Measurements from ENCODE around the gene GRID1. TPM values are rescaled to one million over a fixed set of nuclear protein-coding genes. Genes with fewer than 3 reads are reported as not detected.

GRID1 gene
- polyA plus RNA-seq, 4 donors = 0.27 to 1.1 (median 0.40) TPM; not detected in 1

GRCh38 chr10:86215712-86216111 is 150.9 kb downstream of the GRID1 start:
- 14 to 57% (median 29%) methylated on average over 5 of the region's 5 CpGs for WGBS, 3 donors
- H3K9me3 ChIP-seq (ENCODE audit: control insufficient read depth in 2 of 2, insufficient read depth in 1 of 2, low read depth in 1 of 2, low read length in 1 of 2) = peaks cover 0 to 2% of the 10 kb centered on the region in 2 donors
- H3K27ac ChIP-seq (ENCODE audit: low read depth in 1 of 3, low read length in 2 of 3) = no peak overlapping the region
- DNase-seq (peak in 1 of 2 donors; percentile 27), FAIRE-seq (no peak)
- no peaks in the 10 kb centered on the region for H3K4me1 ChIP-seq (ENCODE audit: control insufficient read depth in 3 of 3, insufficient read depth in 2 of 3, low read depth in 1 of 3, low read length in 2 of 3)
- H3K36me3 ChIP-seq (ENCODE audit: control insufficient read depth in 3 of 3, insufficient read depth in 2 of 3, low read depth in 1 of 3, low read length in 3 of 3) = no peaks in the 10 kb centered on the region
- no peaks in the 10 kb centered on the region for H3K27me3 ChIP-seq (ENCODE audit: control insufficient read depth in 3 of 3, insufficient read depth in 3 of 3, low read length in 3 of 3)
- H3K4me3 ChIP-seq (ENCODE audit: low read depth in 1 of 3, low read length in 3 of 3) = no peak overlapping the region

GRCh38 chr10:86215046-86215445 is 151.5 kb downstream of the GRID1 start:
- no peak overlapping the region for H3K27ac ChIP-seq (ENCODE audit: low read depth in 1 of 3, low read length in 2 of 3)
- WGBS, 3 donors = 77 to 87% (median 86%) methylated on average over 4 of the region's 4 CpGs
- no peak for DNase-seq

GRCh38 chr10:86213148-86213547 is 153.4 kb downstream of the GRID1 start:
- no peak for DNase-seq
- Histone ChIP-seq H3K4me1 (ENCODE audit: control insufficient read depth in 3 of 3, insufficient read depth in 2 of 3, low read depth in 1 of 3, low read length in 2 of 3) (no peaks in the 10 kb centered on the region), H3K9me3 (ENCODE audit: control insufficient read depth in 2 of 2, insufficient read depth in 1 of 2, low read depth in 1 of 2, low read length in 1 of 2) (peaks cover 0 to 2% of the 10 kb centered on the region in 2 donors), H3K4me3 (ENCODE audit: low read depth in 1 of 3, low read length in 3 of 3) (no peak overlapping the region), H3K27me3 (ENCODE audit: control insufficient read depth in 3 of 3, insufficient read depth in 3 of 3, low read length in 3 of 3) (no peaks in the 10 kb centered on the region), H3K36me3 (ENCODE audit: control insufficient read depth in 3 of 3, insufficient read depth in 2 of 3, low read depth in 1 of 3, low read length in 3 of 3) (no peaks in the 10 kb centered on the region), H3K27ac (ENCODE audit: low read depth in 1 of 3, low read length in 2 of 3) (no peak overlapping the region)
- no peak for FAIRE-seq
- WGBS, 3 donors = 80 to 83% (median 83%) methylated on average over 7 of the region's 7 CpGs

More at GRCh38 chr10:86215046-86215445, 151.5 kb downstream of the GRID1 start:
- FAIRE-seq = no peak
- no peaks in the 10 kb centered on the region for H3K27me3 ChIP-seq (ENCODE audit: control insufficient read depth in 3 of 3, insufficient read depth in 3 of 3, low read length in 3 of 3)
- no peaks in the 10 kb centered on the region for H3K4me1 ChIP-seq (ENCODE audit: control insufficient read depth in 3 of 3, insufficient read depth in 2 of 3, low read depth in 1 of 3, low read length in 2 of 3)
- H3K4me3 ChIP-seq (ENCODE audit: low read depth in 1 of 3, low read length in 3 of 3) = no peak overlapping the region
- no peaks in the 10 kb centered on the region for H3K36me3 ChIP-seq (ENCODE audit: control insufficient read depth in 3 of 3, insufficient read depth in 2 of 3, low read depth in 1 of 3, low read length in 3 of 3)
- H3K9me3 ChIP-seq (ENCODE audit: control insufficient read depth in 2 of 2, insufficient read depth in 1 of 2, low read depth in 1 of 2, low read length in 1 of 2) = peaks cover 0 to 2% of the 10 kb centered on the region in 2 donors

GRCh38 chr10:86212391-86212700 is 154.2 kb downstream of the GRID1 start:
- DNase-seq (no peak), FAIRE-seq (no peak)
- peaks cover 0 to 2% of the 10 kb centered on the region in 2 donors for H3K9me3 ChIP-seq (ENCODE audit: control insufficient read depth in 2 of 2, insufficient read depth in 1 of 2, low read depth in 1 of 2, low read length in 1 of 2)
- H3K36me3 ChIP-seq (ENCODE audit: control insufficient read depth in 3 of 3, insufficient read depth in 2 of 3, low read depth in 1 of 3, low read length in 3 of 3) = no peaks in the 10 kb centered on the region
- no peak overlapping the region for H3K27ac ChIP-seq (ENCODE audit: low read depth in 1 of 3, low read length in 2 of 3)
- H3K4me3 ChIP-seq (ENCODE audit: low read depth in 1 of 3, low read length in 3 of 3) = no peak overlapping the region
- no peaks in the 10 kb centered on the region for H3K4me1 ChIP-seq (ENCODE audit: control insufficient read depth in 3 of 3, insufficient read depth in 2 of 3, low read depth in 1 of 3, low read length in 2 of 3)
- no peaks in the 10 kb centered on the region for H3K27me3 ChIP-seq (ENCODE audit: control insufficient read depth in 3 of 3, insufficient read depth in 3 of 3, low read length in 3 of 3)
- WGBS, 3 donors = 56 to 80% (median 72%) methylated on average over 6 of the region's 6 CpGs

GRCh38 chr10:86211691-86212390 is 154.8 kb downstream of the GRID1 start:
- WGBS, 3 donors = 69 to 78% (median 74%) methylated on average over 8 of the region's 8 CpGs
- H3K36me3 ChIP-seq (ENCODE audit: control insufficient read depth in 3 of 3, insufficient read depth in 2 of 3, low read depth in 1 of 3, low read length in 3 of 3) = no peaks in the 10 kb centered on the region
- H3K27me3 ChIP-seq (ENCODE audit: control insufficient read depth in 3 of 3, insufficient read depth in 3 of 3, low read length in 3 of 3) = no peaks in the 10 kb centered on the region
- FAIRE-seq (no peak), DNase-seq (no peak)
- H3K27ac ChIP-seq (ENCODE audit: low read depth in 1 of 3, low read length in 2 of 3) = no peak overlapping the region
- no peak overlapping the region for H3K4me3 ChIP-seq (ENCODE audit: low read depth in 1 of 3, low read length in 3 of 3)
- H3K4me1 ChIP-seq (ENCODE audit: control insufficient read depth in 3 of 3, insufficient read depth in 2 of 3, low read depth in 1 of 3, low read length in 2 of 3) = no peaks in the 10 kb centered on the region
- H3K9me3 ChIP-seq (ENCODE audit: control insufficient read depth in 2 of 2, insufficient read depth in 1 of 2, low read depth in 1 of 2, low read length in 1 of 2) = peaks cover 0 to 2% of the 10 kb centered on the region in 2 donors

GRCh38 chr10:86210416-86210815 is 156.2 kb downstream of the GRID1 start:
- FAIRE-seq (no peak), DNase-seq (no peak)
- WGBS, 3 donors = 79 to 85% (median 83%) methylated on average over 10 of the region's 10 CpGs

GRCh38 chr10:86209726-86210125 is 156.9 kb downstream of the GRID1 start:
- FAIRE-seq (no peak), DNase-seq (no peak)
- Histone ChIP-seq H3K4me3 (ENCODE audit: low read depth in 1 of 3, low read length in 3 of 3) (no peak overlapping the region), H3K4me1 (ENCODE audit: control insufficient read depth in 3 of 3, insufficient read depth in 2 of 3, low read depth in 1 of 3, low read length in 2 of 3) (no peaks in the 10 kb centered on the region), H3K36me3 (ENCODE audit: control insufficient read depth in 3 of 3, insufficient read depth in 2 of 3, low read depth in 1 of 3, low read length in 3 of 3) (no peaks in the 10 kb centered on the region), H3K27ac (ENCODE audit: low read depth in 1 of 3, low read length in 2 of 3) (no peak overlapping the region), H3K27me3 (ENCODE audit: control insufficient read depth in 3 of 3, insufficient read depth in 3 of 3, low read length in 3 of 3) (no peaks in the 10 kb centered on the region), H3K9me3 (ENCODE audit: control insufficient read depth in 2 of 2, insufficient read depth in 1 of 2, low read depth in 1 of 2, low read length in 1 of 2) (no peaks in the 10 kb centered on the region)
- 67 to 92% (median 87%) methylated on average over 1 of the region's 1 CpG for WGBS, 3 donors

More at GRCh38 chr10:86210416-86210815, 156.2 kb downstream of the GRID1 start:
- no peaks in the 10 kb centered on the region for H3K36me3 ChIP-seq (ENCODE audit: control insufficient read depth in 3 of 3, insufficient read depth in 2 of 3, low read depth in 1 of 3, low read length in 3 of 3)
- no peaks in the 10 kb centered on the region for H3K9me3 ChIP-seq (ENCODE audit: control insufficient read depth in 2 of 2, insufficient read depth in 1 of 2, low read depth in 1 of 2, low read length in 1 of 2)
- no peak overlapping the region for H3K4me3 ChIP-seq (ENCODE audit: low read depth in 1 of 3, low read length in 3 of 3)
- H3K27ac ChIP-seq (ENCODE audit: low read depth in 1 of 3, low read length in 2 of 3) = no peak overlapping the region
- H3K4me1 ChIP-seq (ENCODE audit: control insufficient read depth in 3 of 3, insufficient read depth in 2 of 3, low read depth in 1 of 3, low read length in 2 of 3) = no peaks in the 10 kb centered on the region
- no peaks in the 10 kb centered on the region for H3K27me3 ChIP-seq (ENCODE audit: control insufficient read depth in 3 of 3, insufficient read depth in 3 of 3, low read length in 3 of 3)

GRCh38 chr10:86207226-86207625 is 159.4 kb downstream of the GRID1 start:
- WGBS, 3 donors = 87 to 91% (median 89%) methylated on average over 12 of the region's 12 CpGs
- DNase-seq = no peak
- no peak overlapping the region for H3K27ac ChIP-seq (ENCODE audit: low read depth in 1 of 3, low read length in 2 of 3)
- FAIRE-seq = no peak
- H3K4me3 ChIP-seq (ENCODE audit: low read depth in 1 of 3, low read length in 3 of 3) = no peak overlapping the region
- H3K27me3 ChIP-seq (ENCODE audit: control insufficient read depth in 3 of 3, insufficient read depth in 3 of 3, low read length in 3 of 3) = no peaks in the 10 kb centered on the region
- no peaks in the 10 kb centered on the region for H3K4me1 ChIP-seq (ENCODE audit: control insufficient read depth in 3 of 3, insufficient read depth in 2 of 3, low read depth in 1 of 3, low read length in 2 of 3)
- H3K9me3 ChIP-seq (ENCODE audit: control insufficient read depth in 2 of 2, insufficient read depth in 1 of 2, low read depth in 1 of 2, low read length in 1 of 2) = no peaks in the 10 kb centered on the region
- no peaks in the 10 kb centered on the region for H3K36me3 ChIP-seq (ENCODE audit: control insufficient read depth in 3 of 3, insufficient read depth in 2 of 3, low read depth in 1 of 3, low read length in 3 of 3)

- DNase-seq (no peak), FAIRE-seq (no peak)
- Histone ChIP-seq H3K4me3 (ENCODE audit: low read depth in 1 of 3, low read length in 3 of 3) (no peak overlapping the region), H3K9me3 (ENCODE audit: control insufficient read depth in 2 of 2, insufficient read depth in 1 of 2, low read depth in 1 of 2, low read length in 1 of 2) (no peaks in the 10 kb centered on the region), H3K27ac (ENCODE audit: low read depth in 1 of 3, low read length in 2 of 3) (no peak overlapping the region), H3K36me3 (ENCODE audit: control insufficient read depth in 3 of 3, insufficient read depth in 2 of 3, low read depth in 1 of 3, low read length in 3 of 3) (no peaks in the 10 kb centered on the region), H3K27me3 (ENCODE audit: control insufficient read depth in 3 of 3, insufficient read depth in 3 of 3, low read length in 3 of 3) (no peaks in the 10 kb centered on the region), H3K4me1 (ENCODE audit: control insufficient read depth in 3 of 3, insufficient read depth in 2 of 3, low read depth in 1 of 3, low read length in 2 of 3) (no peaks in the 10 kb centered on the region)
- WGBS, 3 donors = 84 to 92% (median 90%) methylated on average over 18 of the region's 18 CpGs
These were observed 160.4 kb downstream of the GRID1 start for GRCh38 chr10:86206240-86206579.
